Thoracic aorta (tissue), 2 donors: ENCODE measurements around the gene COX18. TPM values are rescaled to one million over a fixed set of nuclear protein-coding genes. Genes with fewer than 3 reads are reported as not detected.

Experiments used
- ATAC-seq: fragments of 150-250 bp; one replicate; pipeline ENCODE4 v1.8.0; 2017; ENCODE audit warnings: low read depth; ENCODE audit not compliant: insufficient number of reproducible peaks, low FRiP score
- DNase-seq: peaks from one replicate; pipeline ENCODE4 v3.0.0-alpha.2; 2020; ENCODE audit warnings: low spot score
- H3K27ac ChIP-seq, 2 donors: fragments of 200-600 bp; sonication (generic); 1 replicate in 1 of 2; 2 replicates in 1 of 2; pipeline ENCODE4 v1.5.1; 2016; ENCODE audit warnings: mild to moderate bottlenecking in 2 of 2, moderate library complexity in 2 of 2
- H3K27me3 ChIP-seq: fragments of 200-600 bp; sonication (generic); replicated peaks from 2 replicates; pipeline ENCODE4 v1.6.0; 2016; ENCODE audit warnings: mild to moderate bottlenecking; ENCODE audit not compliant: insufficient read depth
- H3K36me3 ChIP-seq: fragments of 200-600 bp; sonication (generic); one replicate; pipeline ENCODE4 v1.5.1; 2016
- H3K4me1 ChIP-seq, 2 donors: fragments of 200-600 bp; sonication (generic); 1 replicate in 1 of 2; 2 replicates in 1 of 2; pipeline versions ENCODE4 v1.5.1 to v1.6.0; 2016; ENCODE audit warnings: low read depth in 2 of 2, mild to moderate bottlenecking in 1 of 2; ENCODE audit not compliant: control insufficient read depth in 1 of 2
- H3K4me3 ChIP-seq: fragments of 200-600 bp; sonication (generic); 2 replicates; pipeline ENCODE4 v1.5.1; 2016; ENCODE audit warnings: mild to moderate bottlenecking
- H3K9me3 ChIP-seq: fragments of 200-600 bp; sonication (generic); 2 replicates; pipeline ENCODE4 v1.5.1; 2016
- CTCF ChIP-seq: fragments of 200-600 bp; sonication (generic); IDR thresholded peaks from one replicate; pipeline ENCODE4 v1.5.1; 2019; ENCODE audit warnings: antibody characterized with exemption
- total RNA-seq, 2 donors: library from RNA; depleted of rRNA; stranded (reverse); fragments of >200 nt; gene quantifications; one replicate each; pipeline versions ENCODE4 v1.1.0 to v1.2.3, GENCODE V29; 2016

Gene COX18
- total RNA-seq, 2 donors from 2014 or later = 10.9 to 16.5 TPM

- Histone ChIP-seq H3K4me3 (no peak overlapping the region), H3K9me3 (no peaks in the 10 kb centered on the region), H3K4me1 (no peaks in the 10 kb centered on the region), H3K36me3 (peaks cover 13% of the 10 kb centered on the region), H3K27ac (no peak overlapping the region), H3K27me3 (no peaks in the 10 kb centered on the region)
- no peak for ATAC-seq
- TF ChIP-seq CTCF = no peak
- DNase-seq = no peak
Measured at GRCh38 chr4:73053974-73054480, 15.5 kb downstream of the COX18 start.

GRCh38 chr4:73053076-73053475 is 16.4 kb downstream of the COX18 start:
- no peaks in the 10 kb centered on the region for H3K27me3 ChIP-seq
- no peak overlapping the region for H3K4me3 ChIP-seq
- peaks cover 11% of the 10 kb centered on the region for H3K36me3 ChIP-seq
- H3K9me3 ChIP-seq = no peaks in the 10 kb centered on the region
- DNase-seq (no peak), ATAC-seq (no peak)
- no peaks in the 10 kb centered on the region for H3K4me1 ChIP-seq
- H3K27ac ChIP-seq = no peak overlapping the region
- TF ChIP-seq CTCF = no peak

- no peak for ATAC-seq
Measured at GRCh38 chr4:73051625-73052024, 17.9 kb downstream of the COX18 start.

GRCh38 chr4:73045879-73046278 is 23.6 kb downstream of the COX18 start:
- no peaks in the 10 kb centered on the region for H3K4me1 ChIP-seq
- ATAC-seq (no peak), DNase-seq (no peak)
- H3K9me3 ChIP-seq = no peaks in the 10 kb centered on the region
- no peaks in the 10 kb centered on the region for H3K27me3 ChIP-seq
- no peak overlapping the region for H3K27ac ChIP-seq
- H3K36me3 ChIP-seq = no peaks in the 10 kb centered on the region
- TF ChIP-seq CTCF = no peak
- H3K4me3 ChIP-seq = no peak overlapping the region

More at GRCh38 chr4:73051625-73052024, 17.9 kb downstream of the COX18 start:
- peaks cover 6% of the 10 kb centered on the region for H3K36me3 ChIP-seq
- no peak overlapping the region for H3K4me3 ChIP-seq
- H3K27ac ChIP-seq = no peak overlapping the region
- no peaks in the 10 kb centered on the region for H3K27me3 ChIP-seq
- no peak for TF ChIP-seq CTCF
- no peak for DNase-seq
- no peaks in the 10 kb centered on the region for H3K9me3 ChIP-seq
- H3K4me1 ChIP-seq = no peaks in the 10 kb centered on the region

- no peak for TF ChIP-seq CTCF
- Histone ChIP-seq H3K27ac (no peak overlapping the region), H3K36me3 (no peaks in the 10 kb centered on the region), H3K9me3 (peaks cover 6% of the 10 kb centered on the region), H3K27me3 (no peaks in the 10 kb centered on the region), H3K4me1 (no peaks in the 10 kb centered on the region), H3K4me3 (no peak overlapping the region)
- ATAC-seq (no peak), DNase-seq (no peak)
Measured at GRCh38 chr4:73037057-73037456, 32.5 kb downstream of the COX18 start.
